NCI-H1092 treated with DMSO at 0.1 percent for 48 hours (cell line): Measurements from ENCODE around the gene VPS37B.

ENCODE experiments used
- DNase-seq: peaks from one replicate; lab custom pipeline; 2025; lab: John Stamatoyannopoulos, UW

Gene VPS37B

GRCh38 chr12:122866379-122866778, 29.5 kb downstream of the VPS37B start:
- DNase-seq, result no peak

DNA sequence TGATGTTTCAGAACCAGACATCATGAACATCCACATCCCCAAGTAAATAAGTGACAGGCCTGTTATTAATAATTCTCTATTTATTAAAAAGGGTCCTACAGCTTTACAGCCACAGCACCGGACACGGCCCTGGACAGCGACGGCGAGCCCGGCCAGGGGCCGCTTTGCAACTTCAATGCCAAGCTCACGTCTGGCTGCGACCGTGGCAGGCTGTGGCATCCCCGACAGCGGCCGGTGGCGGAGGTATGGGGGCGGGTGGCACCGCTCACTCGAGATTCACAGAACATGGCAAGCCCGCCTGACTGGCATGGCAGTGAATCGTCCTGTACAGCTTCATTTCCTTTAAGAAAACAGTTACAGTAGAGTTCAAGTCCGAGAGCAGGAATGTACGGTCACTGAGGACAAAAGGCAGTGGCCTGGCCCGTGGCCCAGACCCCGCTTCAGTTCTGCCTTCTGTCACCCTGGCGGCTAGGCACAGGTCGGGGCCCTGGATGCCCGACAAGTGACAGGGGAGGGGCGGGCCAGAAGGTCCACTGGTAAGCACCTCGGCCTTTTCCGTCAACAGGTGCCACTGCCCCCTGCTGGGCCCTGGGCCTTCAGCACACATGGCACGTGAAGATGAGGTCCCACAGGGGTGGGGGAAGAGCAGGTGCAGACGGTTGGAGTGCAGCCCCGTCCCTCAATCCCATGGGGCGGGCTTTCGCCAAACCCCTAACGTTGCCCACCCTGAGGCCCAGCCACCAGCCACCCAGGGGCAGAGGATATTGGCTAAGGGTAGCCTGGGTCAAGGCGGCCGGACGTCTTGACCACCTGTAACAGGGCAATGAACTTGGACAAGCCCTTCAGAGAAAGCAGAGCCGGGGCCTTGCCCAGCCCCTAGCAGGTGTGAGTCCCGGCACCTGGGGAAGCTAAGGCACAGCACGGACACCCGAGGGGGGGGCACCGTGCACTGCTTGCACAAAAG, 30.4 kb downstream of the VPS37B start:
- DNase-seq, result peak; percentile 3

- DNase-seq, result no peak
Measured at GRCh38 chr12:122864894-122865253, 31.1 kb downstream of the VPS37B start.

DNA sequence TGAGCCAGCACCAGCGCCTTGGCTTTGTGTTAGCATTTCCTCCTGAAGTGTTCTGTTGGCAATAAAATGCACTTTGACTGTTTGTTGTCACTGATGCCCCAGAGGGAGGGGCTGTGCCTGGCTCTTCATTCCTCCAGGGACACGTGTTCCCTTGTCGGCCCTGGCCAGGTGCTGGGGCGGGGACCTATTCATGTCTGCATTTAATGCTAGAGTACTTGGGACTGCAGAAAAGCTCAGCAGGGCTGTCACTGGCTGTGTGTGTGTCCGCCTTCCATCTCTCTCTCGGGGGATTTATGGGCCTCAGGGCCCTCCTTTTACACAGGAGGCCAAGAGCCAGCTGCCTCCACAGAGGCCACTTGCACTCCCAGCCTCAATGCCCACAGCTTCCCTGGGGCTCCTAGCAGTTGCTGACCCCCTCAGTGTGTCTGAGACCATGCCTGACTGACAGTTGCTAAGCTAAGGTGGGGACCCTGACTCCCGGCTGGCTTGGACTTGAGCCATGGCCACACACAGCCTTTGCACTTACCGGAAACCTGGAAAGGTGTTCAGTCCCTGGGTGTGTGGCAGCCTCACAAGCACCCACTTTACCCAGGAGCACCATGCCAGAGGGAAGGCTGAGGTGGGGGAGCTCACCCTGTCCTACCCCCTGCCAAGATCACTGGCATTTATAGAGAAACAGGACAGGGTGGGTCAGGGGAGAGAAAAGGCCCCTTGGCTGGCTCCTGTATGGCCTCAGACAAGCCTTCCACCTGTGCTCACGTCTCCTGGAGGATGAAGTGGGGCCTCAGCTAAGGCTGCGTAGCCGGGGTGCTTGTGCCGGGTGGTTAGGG, 32.8 kb downstream of the VPS37B start:
- peak; percentile 10 for DNase-seq

DNA sequence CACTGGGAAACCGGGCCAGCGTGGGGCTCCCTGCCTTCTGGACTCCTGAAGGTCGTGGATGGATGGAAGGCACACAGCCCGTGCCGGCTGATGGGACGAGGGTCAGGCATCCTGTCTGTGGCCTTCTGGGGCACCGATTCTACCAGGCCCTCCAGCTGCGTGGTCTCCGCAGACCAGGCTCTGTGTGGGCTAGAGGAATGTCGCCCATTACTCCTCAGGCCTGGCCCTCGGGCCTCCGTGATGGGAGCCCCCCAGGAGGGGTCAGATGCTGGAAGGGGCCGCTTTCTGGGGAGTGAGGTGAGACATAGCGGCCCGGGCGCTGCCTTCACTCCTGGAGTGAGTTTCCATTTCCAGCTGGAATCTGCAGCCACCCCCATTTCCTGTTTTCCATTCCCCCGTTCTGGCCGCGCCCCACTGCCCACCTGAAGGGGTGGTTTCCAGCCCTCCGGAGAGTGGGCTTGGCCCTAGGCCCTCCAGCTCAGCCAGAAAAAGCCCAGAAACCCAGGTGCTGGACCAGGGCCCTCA, 33.8 kb downstream of the VPS37B start:
- no peak for DNase-seq

- DNase-seq, result no peak
Measured at GRCh38 chr12:122861587-122861970, 34.3 kb downstream of the VPS37B start.

DNA sequence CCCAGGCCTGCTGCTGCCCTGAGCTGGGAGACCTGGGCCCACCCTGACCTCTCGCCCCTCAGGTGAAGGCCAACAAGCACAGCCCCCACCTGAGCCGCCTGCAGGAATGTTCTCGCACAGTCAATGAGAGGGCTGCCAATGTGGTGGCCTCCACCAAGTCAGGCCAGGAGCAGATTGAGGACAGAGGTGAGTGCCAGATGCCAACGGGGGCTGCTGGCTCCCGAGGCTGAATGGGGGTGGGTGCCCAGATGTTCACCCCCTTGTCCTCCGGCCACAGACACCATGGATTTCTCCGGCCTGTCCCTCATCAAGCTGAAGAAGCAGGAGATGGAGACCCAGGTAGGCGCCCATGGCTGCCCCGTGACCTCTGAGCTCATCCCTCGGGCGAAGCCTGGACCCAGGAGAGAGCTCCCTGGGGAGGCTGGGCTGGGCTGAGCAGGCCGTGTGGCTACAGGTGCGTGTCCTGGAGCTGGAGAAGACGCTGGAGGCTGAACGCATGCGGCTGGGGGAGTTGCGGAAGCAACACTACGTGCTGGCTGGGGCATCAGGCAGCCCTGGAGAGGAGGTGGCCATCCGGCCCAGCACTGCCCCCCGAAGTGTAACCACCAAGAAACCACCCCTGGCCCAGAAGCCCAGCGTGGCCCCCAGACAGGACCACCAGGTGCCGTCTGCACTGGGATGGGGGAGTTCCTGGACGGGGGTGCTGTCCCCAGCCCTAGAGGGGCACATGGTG, 34.9 kb downstream of the VPS37B start:
- no peak for DNase-seq

DNA sequence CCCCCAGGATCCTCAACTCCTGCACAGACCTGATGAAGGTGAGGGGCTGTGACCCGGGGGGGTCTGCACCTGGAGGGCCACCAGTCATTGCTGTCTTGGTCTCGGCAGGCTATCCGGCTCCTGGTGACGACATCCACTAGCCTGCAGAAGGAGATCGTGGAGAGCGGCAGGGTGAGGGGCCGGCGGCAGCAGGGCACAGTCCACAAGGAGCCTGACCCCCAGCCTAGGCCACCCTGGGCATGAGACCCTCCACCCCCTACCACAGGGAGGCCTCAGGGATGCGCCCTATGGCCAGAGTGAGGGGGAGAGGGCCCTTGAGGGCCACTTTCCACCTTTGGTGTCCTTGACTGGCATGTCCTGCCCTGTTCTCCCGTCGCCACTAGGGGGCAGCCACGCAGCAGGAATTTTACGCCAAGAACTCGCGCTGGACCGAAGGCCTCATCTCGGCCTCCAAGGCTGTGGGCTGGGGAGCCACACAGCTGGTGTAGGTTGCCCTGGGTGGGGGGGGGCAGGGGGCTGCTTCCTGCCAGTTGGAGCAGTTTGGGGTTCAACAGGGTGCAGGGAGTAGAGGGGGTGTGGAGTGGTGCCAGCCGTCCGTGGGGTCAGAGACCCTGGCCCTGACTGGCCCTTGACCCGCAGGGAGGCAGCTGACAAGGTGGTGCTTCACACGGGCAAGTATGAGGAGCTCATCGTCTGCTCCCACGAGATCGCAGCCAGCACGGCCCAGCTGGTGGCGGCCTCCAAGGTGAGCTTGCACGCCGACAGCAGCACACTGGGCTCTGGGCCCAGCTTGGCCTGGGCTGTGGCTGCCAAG, 35.7 kb downstream of the VPS37B start:
- DNase-seq, result peak; percentile 34

- no peak for DNase-seq
Measured at GRCh38 chr12:122859303-122860039, 36.5 kb downstream of the VPS37B start.

GRCh38 chr12:122858591-122859302, 37.2 kb downstream of the VPS37B start:
- DNase-seq, result no peak

GRCh38 chr12:122858171-122858570, 37.8 kb downstream of the VPS37B start:
- no peak for DNase-seq

DNA sequence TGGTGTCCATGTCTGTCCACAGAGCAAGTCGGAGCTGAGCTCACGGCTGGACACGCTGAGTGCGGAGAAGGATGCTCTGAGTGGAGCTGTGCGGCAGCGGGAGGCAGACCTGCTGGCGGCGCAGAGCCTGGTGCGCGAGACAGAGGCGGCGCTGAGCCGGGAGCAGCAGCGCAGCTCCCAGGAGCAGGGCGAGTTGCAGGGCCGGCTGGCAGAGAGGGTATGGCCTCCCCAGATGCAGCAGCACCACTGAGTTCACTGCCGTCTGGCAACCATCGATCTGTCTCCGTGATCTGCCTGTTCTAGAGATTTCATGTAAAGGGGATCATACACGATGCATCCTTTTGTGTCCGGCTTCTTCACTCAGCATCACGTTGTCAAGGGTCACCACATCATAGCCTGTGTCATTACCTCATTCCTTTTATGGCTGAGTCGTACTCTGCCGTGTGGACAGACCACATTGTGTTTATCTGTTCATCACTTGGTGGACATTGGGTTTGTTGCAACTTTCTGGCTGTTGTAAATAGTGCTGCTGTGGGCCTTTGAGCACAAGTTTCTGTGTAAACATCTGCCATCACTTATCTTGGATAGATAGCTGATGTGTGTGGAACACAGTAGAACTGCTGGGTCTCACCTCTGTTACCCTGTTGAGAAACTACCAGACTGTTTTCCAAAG, 38.8 kb downstream of the VPS37B start:
- DNase-seq, result no peak

DNA sequence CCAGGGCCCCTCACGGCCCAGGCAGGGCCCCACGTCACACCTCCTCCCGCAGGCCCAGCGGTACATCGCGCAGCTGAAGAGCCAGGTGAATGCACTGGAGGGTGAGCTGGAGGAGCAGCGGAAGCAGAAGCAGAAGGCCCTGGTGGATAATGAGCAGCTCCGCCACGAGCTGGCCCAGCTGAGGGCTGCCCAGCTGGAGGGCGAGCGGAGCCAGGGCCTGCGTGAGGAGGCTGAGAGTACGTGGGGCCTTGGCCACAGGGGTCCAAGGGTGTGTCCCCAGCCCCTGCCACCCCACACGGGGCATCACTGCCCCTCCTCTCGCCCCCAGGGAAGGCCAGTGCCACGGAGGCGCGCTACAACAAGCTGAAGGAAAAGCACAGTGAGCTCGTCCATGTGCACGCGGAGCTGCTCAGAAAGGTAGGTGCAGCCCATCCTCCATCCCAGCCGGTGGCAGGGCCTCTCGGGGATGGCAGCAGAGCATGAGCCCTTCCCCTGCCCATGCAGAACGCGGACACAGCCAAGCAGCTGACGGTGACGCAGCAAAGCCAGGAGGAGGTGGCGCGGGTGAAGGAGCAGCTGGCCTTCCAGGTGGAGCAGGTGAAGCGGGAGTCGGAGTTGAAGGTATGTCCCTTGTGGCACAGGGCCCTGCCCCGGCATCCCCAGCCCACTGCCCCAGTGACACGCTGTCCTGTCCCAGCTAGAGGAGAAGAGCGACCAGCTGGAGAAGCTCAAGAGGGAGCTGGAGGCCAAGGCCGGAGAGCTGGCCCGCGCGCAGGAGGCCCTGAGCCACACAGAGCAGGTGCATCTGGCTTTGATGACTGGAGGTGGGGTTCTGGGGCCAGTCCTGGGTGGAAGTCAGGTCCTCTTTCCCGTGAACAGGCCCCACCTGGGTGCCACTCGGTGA, 39.7 kb downstream of the VPS37B start:
- peak; percentile 6 for DNase-seq

- DNase-seq, result no peak
Measured at GRCh38 chr12:122855071-122855829, 40.7 kb downstream of the VPS37B start.

DNA sequence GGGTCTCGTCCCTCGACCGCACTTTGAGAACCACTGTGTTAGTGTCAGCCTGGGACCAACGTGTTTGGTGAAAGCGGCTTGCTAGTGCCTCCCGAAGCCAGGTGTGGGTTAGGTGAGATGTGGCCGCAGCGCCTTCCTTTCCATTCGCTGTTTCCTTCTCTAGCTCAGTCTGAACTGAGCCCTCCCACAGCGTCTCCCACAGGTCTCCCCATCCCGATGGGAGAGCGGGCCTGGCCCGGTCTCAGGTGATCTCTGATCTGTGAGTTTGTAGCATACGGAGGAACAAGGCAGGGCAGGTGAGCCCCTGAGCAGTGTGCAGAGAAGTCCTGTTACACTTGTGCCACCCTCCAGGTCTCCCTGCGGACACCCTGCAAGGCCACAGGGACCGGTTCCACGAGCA, 41.4 kb downstream of the VPS37B start:
- no peak for DNase-seq

DNA sequence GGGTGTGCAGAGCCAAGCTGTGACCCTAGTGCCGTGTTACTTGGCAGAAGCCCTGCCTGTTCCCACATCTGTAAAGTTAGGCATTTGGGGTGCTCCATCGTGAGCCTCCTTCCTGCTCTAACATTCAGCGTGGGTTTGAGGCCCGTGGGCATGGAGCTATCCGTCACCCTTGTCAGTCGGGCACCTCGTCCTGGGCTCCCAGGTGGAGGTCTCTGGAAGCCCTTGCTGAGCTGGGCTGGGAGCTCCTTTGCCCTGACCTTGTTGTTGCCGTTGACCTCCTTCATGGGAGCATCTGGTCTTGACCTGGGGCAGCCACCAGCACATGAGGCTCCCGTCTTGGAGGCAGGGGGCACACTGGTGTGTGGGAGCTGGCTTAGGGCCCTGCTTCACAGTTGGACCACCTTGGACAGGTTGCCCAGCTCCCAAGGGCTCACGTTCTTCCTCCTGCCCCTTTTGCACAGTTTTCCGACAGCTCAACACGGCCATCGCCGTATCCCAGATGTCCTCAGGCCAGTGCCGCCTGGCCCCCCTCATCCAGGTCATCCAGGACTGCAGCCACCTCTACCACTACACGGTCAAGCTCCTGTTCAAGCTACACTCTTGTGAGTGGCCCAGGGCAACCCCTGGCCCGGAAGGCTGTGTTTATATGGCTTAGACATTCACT, 42.2 kb downstream of the VPS37B start:
- no peak for DNase-seq
